Measurements from ENCODE around the gene NCOA1.

GRCh38 chr2:24496959-24497358, 5.9 kb downstream of the NCOA1 start:
- TF ChIP-seq TCF7L2 (IDR thresholded peaks at IDR 0.05; ENCODE audit: low read depth, low read length) (no peak), POLR2AphosphoS5 (IDR thresholded peaks at IDR 0.05; ENCODE audit: low read depth, low read length) (no peak), REST (IDR thresholded peaks at IDR 0.05; ENCODE audit: insufficient read depth in 1 of 2, low read depth in 2 of 2, low read length in 1 of 2) (no peak), SIN3A (IDR thresholded peaks at IDR 0.05; ENCODE audit: borderline replicate concordance, insufficient read depth, low read depth, low read length) (no peak)
- TF ChIP-seq, protein P1, sequence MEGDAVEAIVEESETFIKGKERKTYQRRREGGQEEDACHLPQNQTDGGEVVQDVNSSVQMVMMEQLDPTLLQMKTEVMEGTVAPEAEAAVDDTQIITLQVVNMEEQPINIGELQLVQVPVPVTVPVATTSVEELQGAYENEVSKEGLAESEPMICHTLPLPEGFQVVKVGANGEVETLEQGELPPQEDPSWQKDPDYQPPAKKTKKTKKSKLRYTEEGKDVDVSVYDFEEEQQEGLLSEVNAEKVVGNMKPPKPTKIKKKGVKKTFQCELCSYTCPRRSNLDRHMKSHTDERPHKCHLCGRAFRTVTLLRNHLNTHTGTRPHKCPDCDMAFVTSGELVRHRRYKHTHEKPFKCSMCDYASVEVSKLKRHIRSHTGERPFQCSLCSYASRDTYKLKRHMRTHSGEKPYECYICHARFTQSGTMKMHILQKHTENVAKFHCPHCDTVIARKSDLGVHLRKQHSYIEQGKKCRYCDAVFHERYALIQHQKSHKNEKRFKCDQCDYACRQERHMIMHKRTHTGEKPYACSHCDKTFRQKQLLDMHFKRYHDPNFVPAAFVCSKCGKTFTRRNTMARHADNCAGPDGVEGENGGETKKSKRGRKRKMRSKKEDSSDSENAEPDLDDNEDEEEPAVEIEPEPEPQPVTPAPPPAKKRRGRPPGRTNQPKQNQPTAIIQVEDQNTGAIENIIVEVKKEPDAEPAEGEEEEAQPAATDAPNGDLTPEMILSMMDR (IDR thresholded peaks at IDR 0.05): no peak

Data from Panc1 (cell line).